ENCODE data around the gene MAGED4B.
"Not testable (repeated sequence)": the region's sequence is repeated elsewhere in the genome, so short reads cannot be mapped to it uniquely, and the experiment has no call there.

Gene MAGED4B, protein sequence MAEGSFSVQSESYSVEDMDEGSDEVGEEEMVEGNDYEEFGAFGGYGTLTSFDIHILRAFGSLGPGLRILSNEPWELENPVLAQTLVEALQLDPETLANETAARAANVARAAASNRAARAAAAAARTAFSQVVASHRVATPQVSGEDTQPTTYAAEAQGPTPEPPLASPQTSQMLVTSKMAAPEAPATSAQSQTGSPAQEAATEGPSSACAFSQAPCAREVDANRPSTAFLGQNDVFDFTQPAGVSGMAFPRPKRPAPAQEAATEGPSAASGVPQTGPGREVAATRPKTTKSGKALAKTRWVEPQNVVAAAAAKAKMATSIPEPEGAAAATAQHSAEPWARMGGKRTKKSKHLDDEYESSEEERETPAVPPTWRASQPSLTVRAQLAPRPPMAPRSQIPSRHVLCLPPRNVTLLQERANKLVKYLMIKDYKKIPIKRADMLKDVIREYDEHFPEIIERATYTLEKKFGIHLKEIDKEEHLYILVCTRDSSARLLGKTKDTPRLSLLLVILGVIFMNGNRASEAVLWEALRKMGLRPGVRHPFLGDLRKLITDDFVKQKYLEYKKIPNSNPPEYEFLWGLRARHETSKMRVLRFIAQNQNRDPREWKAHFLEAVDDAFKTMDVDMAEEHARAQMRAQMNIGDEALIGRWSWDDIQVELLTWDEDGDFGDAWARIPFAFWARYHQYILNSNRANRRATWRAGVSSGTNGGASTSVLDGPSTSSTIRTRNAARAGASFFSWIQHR

DNA sequence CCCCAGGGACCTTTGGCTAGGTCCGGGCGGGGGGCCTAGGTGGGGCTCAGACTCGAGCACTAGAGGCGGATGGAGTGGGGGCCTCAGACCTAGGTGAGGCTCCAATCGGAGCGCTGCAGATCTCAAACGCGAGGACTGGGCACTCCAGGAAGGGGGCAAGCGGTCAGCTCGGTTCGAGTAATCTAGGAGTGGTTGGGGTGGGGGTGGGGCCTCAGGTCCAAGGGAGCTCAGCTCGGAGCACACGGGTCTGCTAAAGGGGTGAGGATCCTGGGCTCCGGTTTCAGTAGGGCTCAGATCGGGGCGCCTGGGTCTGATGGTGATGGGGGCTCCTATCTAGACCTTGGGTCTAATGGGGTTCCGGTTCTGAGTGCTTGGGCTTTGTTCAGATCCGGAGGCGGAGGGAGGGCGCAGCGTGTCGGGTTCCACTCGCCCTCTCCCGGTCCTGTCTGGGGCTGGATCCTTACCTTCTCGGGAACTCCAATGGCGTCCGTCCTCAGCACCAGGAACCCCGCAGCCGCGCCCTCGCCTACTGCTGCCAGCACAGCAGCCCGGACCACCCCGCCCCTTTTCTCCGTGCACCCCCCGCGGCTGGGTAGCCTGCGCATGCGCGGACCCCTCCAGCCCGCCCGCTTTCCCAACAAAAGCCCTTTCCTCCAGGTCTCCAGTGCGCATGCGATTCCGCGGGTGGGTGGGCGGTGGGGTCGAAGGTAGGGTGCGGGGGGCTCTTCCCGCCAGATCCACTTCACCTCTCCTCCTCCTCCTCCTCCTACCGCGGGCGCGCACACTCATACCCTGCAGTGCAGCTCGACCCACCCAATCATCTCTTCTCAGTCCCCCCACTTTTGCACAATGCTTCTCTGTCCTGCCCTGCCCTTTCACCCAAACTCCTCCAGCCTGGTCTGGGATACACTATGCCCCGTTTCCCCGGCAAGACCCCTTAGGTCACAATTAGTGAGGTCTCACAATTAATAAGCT is at the start of gene MAGED4B:
Gene MAGED4B (minus strand): TSS at position 518 of the 975 bp plus-strand sequence. CDS start 1,011 bp downstream, outside the sequence.
- CTCF ChIA-PET, result not testable (repeated sequence)

GRCh38 chrX:52118262-52118661 is 49.3 kb upstream of the MAGED4B start:
- Histone ChIP-seq H3K4me1 (ENCODE audit: control insufficient read depth, insufficient read depth, low read length) (no peaks in the 10 kb centered on the region), H3K27ac (ENCODE audit: extremely low read depth, low read depth, low read length) (no peak overlapping the region), H3K36me3 (ENCODE audit: control insufficient read depth in 2 of 2, insufficient read depth in 1 of 2, low read length in 2 of 2) (no peaks in the 10 kb centered on the region), H3K9me3 (ENCODE audit: control insufficient read depth, insufficient read depth, low read depth, low read length) (no peaks in the 10 kb centered on the region), H3K4me3 (ENCODE audit: low read depth, low read length) (no peak overlapping the region)
- CTCF ChIA-PET, result no interaction called here
- POLR2A ChIA-PET, result no interaction called here
- TF ChIP-seq, protein P1, sequence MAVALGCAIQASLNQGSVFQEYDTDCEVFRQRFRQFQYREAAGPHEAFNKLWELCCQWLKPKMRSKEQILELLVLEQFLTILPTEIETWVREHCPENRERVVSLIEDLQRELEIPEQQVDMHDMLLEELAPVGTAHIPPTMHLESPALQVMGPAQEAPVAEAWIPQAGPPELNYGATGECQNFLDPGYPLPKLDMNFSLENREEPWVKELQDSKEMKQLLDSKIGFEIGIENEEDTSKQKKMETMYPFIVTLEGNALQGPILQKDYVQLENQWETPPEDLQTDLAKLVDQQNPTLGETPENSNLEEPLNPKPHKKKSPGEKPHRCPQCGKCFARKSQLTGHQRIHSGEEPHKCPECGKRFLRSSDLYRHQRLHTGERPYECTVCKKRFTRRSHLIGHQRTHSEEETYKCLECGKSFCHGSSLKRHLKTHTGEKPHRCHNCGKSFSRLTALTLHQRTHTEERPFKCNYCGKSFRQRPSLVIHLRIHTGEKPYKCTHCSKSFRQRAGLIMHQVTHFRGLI (tag by site-specific recombination; IDR thresholded peaks at IDR 0.05), result no peak
- no peak for TF ChIP-seq ZNF175 (tag by site-specific recombination; IDR thresholded peaks at IDR 0.05)
- no peak for TF ChIP-seq ZNF549 (tag by site-specific recombination; IDR thresholded peaks at IDR 0.05)
- TF ChIP-seq ZNF292 (tag by site-specific recombination; IDR thresholded peaks at IDR 0.05; ENCODE audit: borderline replicate concordance, low read depth), result no peak
- no peak for TF ChIP-seq ZBTB1 (tag by site-specific recombination; IDR thresholded peaks at IDR 0.05)
- TF ChIP-seq SALL2 (tag by site-specific recombination; IDR thresholded peaks at IDR 0.05; ENCODE audit: borderline replicate concordance), result no peak
- no peak for TF ChIP-seq PRDM2 (tag by site-specific recombination; IDR thresholded peaks at IDR 0.05; ENCODE audit: borderline replicate concordance)
- TF ChIP-seq ZSCAN5A (tag by site-specific recombination; IDR thresholded peaks at IDR 0.05), result no peak
- TF ChIP-seq ZNF529 (tag by site-specific recombination; IDR thresholded peaks at IDR 0.05; ENCODE audit: insufficient replicate concordance), result no peak
- TF ChIP-seq IKZF3 (tag by site-specific recombination; IDR thresholded peaks at IDR 0.05), result no peak
- no peak for TF ChIP-seq ZNF266 (tag by site-specific recombination; IDR thresholded peaks at IDR 0.05; ENCODE audit: low read depth)
- no peak for TF ChIP-seq BCL11B (tag by site-specific recombination; IDR thresholded peaks at IDR 0.05; ENCODE audit: low read depth)
- no peak for TF ChIP-seq ZNF558 (tag by site-specific recombination; IDR thresholded peaks at IDR 0.05)
- no peak for TF ChIP-seq ZNF2 (tag by site-specific recombination; IDR thresholded peaks at IDR 0.05)
- no peak for TF ChIP-seq KLF10 (tag by site-specific recombination; IDR thresholded peaks at IDR 0.05)
- TF ChIP-seq, protein P2, sequence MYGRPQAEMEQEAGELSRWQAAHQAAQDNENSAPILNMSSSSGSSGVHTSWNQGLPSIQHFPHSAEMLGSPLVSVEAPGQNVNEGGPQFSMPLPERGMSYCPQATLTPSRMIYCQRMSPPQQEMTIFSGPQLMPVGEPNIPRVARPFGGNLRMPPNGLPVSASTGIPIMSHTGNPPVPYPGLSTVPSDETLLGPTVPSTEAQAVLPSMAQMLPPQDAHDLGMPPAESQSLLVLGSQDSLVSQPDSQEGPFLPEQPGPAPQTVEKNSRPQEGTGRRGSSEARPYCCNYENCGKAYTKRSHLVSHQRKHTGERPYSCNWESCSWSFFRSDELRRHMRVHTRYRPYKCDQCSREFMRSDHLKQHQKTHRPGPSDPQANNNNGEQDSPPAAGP (tag by site-specific recombination; IDR thresholded peaks at IDR 0.05), result no peak
- no peak for TF ChIP-seq KLF7 (tag by site-specific recombination; IDR thresholded peaks at IDR 0.05; ENCODE audit: borderline replicate concordance)
- TF ChIP-seq, protein P3, sequence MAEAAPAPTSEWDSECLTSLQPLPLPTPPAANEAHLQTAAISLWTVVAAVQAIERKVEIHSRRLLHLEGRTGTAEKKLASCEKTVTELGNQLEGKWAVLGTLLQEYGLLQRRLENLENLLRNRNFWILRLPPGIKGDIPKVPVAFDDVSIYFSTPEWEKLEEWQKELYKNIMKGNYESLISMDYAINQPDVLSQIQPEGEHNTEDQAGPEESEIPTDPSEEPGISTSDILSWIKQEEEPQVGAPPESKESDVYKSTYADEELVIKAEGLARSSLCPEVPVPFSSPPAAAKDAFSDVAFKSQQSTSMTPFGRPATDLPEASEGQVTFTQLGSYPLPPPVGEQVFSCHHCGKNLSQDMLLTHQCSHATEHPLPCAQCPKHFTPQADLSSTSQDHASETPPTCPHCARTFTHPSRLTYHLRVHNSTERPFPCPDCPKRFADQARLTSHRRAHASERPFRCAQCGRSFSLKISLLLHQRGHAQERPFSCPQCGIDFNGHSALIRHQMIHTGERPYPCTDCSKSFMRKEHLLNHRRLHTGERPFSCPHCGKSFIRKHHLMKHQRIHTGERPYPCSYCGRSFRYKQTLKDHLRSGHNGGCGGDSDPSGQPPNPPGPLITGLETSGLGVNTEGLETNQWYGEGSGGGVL (tag by site-specific recombination; IDR thresholded peaks at IDR 0.05), result no peak

More for the DNA sequence above, at the start of gene MAGED4B:
- H3K4me1 ChIP-seq (ENCODE audit: control insufficient read depth, insufficient read depth, low read length); H3K4me3 ChIP-seq (ENCODE audit: low read depth, low read length); H3K36me3 ChIP-seq (ENCODE audit: control insufficient read depth in 2 of 2, insufficient read depth in 1 of 2, low read length in 2 of 2); H3K27ac ChIP-seq (ENCODE audit: extremely low read depth, low read depth, low read length); H3K9me3 ChIP-seq (ENCODE audit: control insufficient read depth, insufficient read depth, low read depth, low read length); POLR2A ChIA-PET: not testable (repeated sequence)
